GM12801 (cell line): ENCODE results near the gene PPP2R3B.

Source experiments
- TF ChIP-seq, protein P1 (sequence below): IDR thresholded peaks from one replicate; pipeline ENCODE4 v1.5.1; 2011; ENCODE audit warnings: control low read depth; ENCODE audit not compliant: insufficient read length; ENCODE audit errors: extremely low read depth

Gene PPP2R3B

GRCh38 chrX:287670-288069 lies 99.0 kb downstream of the PPP2R3B start:
- TF ChIP-seq, protein P1, sequence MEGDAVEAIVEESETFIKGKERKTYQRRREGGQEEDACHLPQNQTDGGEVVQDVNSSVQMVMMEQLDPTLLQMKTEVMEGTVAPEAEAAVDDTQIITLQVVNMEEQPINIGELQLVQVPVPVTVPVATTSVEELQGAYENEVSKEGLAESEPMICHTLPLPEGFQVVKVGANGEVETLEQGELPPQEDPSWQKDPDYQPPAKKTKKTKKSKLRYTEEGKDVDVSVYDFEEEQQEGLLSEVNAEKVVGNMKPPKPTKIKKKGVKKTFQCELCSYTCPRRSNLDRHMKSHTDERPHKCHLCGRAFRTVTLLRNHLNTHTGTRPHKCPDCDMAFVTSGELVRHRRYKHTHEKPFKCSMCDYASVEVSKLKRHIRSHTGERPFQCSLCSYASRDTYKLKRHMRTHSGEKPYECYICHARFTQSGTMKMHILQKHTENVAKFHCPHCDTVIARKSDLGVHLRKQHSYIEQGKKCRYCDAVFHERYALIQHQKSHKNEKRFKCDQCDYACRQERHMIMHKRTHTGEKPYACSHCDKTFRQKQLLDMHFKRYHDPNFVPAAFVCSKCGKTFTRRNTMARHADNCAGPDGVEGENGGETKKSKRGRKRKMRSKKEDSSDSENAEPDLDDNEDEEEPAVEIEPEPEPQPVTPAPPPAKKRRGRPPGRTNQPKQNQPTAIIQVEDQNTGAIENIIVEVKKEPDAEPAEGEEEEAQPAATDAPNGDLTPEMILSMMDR, result no peak

DNA sequence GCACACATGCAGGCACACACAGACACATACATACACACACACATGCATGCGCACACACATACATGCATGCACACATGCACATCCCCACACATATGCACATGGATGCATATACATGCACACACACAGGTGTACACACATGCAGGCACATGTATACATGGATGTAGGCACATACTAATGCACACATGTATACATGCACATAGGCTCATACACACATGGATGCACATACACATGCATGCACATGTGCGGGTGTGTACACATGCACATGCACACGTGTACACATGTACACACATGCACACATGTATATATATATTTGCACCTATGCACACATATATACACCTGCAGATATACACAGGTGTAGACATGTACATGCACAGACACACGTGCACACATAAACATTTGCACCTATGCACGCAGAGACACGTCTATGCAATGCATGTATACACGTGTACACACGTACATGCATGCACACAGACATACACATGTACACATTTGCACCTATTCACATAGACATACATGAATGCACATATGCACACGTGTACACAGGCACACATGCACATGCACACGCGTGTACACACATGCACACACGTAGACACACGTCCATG lies 101.5 kb downstream of the PPP2R3B start:
- TF ChIP-seq, protein P1, result no peak
